ENCODE data around the gene NCDN. TPM values are rescaled to one million over a fixed set of nuclear protein-coding genes. Genes with fewer than 3 reads are reported as not detected.

The NCDN gene
- 24.3 and 37.5 TPM in 2 replicates for total RNA-seq

GRCh38 chr1:35557611-35558373, at the start of gene NCDN:
NCDN (plus strand) TSS chr1:35557799; CDS start chr1:35558191, 392 bp downstream.

GRCh38 chr1:35557118-35557610, 435 bp upstream of the NCDN start, which contains the start of gene KIAA0319L:
KIAA0319L (minus strand) TSS chr1:35557403; CDS start chr1:35554491, 2,912 bp downstream.

GRCh38 chr1:35573198-35574124, 15.9 kb downstream of the NCDN start, which contains the start of gene TFAP2E:
TFAP2E (plus strand) TSS chr1:35573314; CDS start chr1:35573578, 264 bp downstream.

Other genes with a start within 250 kb of the NCDN start
- 33.7 and 64.9 TPM in 2 replicates for gene KIAA0319L, start 396 bp upstream of the NCDN start, total RNA-seq
- gene TFAP2E, start 15.5 kb downstream of the NCDN start, total RNA-seq = 0.33 and 1.3 TPM in 2 replicates
- gene PSMB2, start 83.7 kb downstream of the NCDN start, total RNA-seq = 46.0 and 91.3 TPM in 2 replicates
- 9.6 and 10.4 TPM in 2 replicates for gene C1orf216, start 161.1 kb downstream of the NCDN start, total RNA-seq
- 1.3 and 19.6 TPM in 2 replicates for gene CLSPN, start 212.2 kb downstream of the NCDN start, total RNA-seq

All from mesangial cell (primary cell).